HG02852 (cell line): ENCODE results near the gene ECM1.

Source experiments
- ATAC-seq: cut with Tn5 transposase; IDR thresholded peaks from one replicate; pipeline ENCODE4 v1.9.1; 2021; ENCODE audit warnings: mild to moderate bottlenecking, moderate library complexity; ENCODE audit not compliant: unreplicated experiment

The ECM1 gene

GRCh38 chr1:150507912-150508864 is at the start of gene ECM1:
TSS of gene ECM1 (plus strand) at chr1:150508109. CDS start at chr1:150508210, 101 bp downstream.
- no peak for ATAC-seq

DNA sequence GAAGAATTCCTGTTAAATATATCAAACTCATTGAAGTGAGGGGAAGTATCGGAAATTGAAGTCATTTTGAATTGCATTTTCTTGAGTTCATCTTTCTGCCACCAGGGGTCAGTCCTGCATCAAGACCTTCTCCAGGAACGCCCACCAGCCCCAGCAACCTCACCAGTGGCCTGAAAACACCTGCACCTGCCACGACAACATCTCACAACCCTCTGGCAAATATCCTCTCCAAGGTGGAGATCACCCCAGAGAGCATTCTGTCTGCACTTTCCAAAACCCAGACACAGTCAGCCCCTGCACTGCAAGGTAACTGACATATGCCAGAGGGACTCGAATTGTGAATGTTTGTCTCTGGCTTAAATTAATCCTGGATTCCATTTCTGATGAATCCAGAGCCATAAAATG is 43.5 kb upstream of the ECM1 start:
- ATAC-seq, result no peak

- ATAC-seq, result no peak
Observed at GRCh38 chr1:150466964-150467363, 40.9 kb upstream of the ECM1 start.

GRCh38 chr1:150469291-150469690 is 38.6 kb upstream of the ECM1 start:
- ATAC-seq, result no peak

GRCh38 chr1:150472601-150473200 is 35.2 kb upstream of the ECM1 start:
- no peak for ATAC-seq

DNA sequence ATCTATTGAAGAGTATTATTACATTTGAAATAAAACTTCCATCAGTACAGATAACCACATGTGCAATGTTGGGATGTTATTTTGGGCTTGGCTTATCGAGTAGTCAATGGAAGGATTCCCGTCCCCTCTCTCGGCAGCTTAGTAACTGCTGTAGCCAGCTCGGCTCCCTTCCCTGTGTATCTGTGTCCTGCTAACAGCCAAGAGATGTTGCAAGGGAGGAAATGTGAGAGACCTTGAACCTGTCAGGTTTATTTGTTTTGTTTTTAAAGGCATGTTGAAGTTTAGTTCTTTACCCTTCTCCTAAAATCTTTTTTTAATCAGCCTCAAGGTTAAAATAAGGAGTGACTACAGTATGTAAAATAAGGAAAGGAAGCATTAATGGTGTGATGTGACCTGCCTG is 34.2 kb upstream of the ECM1 start:
- ATAC-seq, result no peak

- ATAC-seq, result no peak
Observed at GRCh38 chr1:150474869-150475268, 33.0 kb upstream of the ECM1 start.

DNA sequence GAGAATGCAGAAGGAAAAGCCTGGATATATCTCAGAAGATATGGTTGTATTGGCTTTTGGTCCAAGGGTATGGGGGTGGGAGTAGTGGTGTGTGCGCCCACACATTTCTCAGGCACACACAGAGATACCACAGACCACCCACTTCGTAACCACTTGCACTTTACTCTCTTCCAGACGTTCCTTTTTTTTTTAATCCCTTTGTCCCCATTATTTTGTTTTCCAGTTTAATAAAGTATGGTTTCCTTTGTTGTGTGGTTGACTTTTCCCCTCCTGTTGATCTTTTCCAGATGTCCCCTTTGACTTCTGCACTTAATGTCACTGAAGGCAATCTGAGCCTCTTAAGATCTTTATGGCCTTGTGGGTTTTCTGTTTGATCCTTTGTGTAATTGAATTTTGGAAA is 31.2 kb upstream of the ECM1 start:
- ATAC-seq, result no peak

GRCh38 chr1:150477320-150477719 is 30.6 kb upstream of the ECM1 start:
- no peak for ATAC-seq

DNA sequence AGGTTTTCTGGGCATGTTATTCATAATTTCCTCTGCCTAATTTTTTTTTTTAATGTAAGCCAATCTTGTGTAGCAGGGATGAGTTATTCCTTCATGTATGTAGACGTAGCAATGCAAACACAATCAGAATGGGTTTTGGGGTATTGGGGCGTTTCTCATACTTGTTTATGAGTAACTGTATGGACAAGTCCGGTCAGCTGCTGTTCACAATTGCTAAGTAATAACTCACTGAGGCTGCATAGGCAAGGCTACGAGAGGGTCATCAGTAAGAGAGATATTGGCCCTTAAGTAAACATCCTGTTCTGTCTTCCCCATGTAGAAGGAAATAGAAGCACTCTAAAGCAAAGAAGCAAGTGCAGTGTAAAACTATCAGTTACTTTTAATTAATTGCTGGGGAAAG is 30.2 kb upstream of the ECM1 start:
- no peak for ATAC-seq

DNA sequence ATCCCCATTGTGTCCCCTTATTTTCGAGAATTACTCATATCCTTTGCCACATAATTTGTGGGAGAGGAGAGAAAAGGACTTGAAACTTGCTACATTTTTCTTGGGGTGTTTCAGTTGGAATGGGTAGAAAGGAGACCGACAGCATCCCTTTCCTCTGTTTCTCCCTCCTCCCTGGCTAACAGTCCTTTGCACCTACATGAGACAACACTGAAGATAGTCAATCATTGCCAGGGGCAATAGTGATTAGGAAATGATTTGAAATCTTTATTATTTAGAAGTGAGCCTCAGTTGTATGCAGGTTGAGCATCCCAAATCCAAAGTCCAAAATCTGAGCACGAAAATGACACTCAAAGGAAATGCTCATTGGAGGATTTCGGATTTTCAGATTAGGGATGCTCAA is 28.5 kb upstream of the ECM1 start:
- ATAC-seq, result no peak

DNA sequence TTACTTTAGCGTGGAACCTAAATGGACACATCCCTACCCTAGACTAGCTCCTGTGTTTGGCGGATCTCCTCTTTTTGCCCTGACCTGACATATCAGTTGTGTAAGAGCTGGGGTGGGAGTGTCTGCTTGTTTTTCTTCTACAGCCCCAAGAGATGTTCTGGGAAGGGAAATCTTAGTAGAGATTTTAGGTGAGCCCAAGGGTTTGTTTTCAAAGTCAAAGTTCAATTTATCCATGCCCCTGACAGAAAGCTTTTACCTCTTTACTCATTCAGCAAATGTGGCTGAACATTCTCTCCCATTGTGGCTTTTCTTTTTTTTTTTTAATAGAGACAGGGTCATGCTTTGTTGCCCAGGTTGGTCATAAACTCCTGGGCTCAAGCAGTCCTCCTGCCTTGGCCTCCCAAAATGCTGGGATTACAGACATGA is 28.0 kb upstream of the ECM1 start:
- no peak for ATAC-seq

DNA sequence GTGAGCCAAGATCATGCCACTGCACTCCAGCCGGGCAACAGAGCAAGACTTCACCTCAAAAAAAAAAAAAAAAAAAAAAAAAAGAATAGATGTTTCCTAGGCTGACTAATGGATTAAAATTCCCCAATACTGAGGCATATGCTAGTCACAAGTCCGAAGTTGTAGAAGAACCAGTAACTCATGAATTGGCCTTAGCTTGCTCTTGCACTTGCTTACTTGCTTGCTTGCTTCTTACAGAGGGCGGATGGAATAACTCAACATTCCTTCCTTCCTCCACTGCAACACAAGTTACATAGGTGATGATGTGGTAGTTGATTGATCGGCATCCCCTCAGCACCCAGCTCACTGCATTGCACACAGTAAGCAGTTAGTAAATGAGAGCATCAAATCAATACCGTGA is 23.5 kb upstream of the ECM1 start:
- no peak for ATAC-seq

- no peak for ATAC-seq
Observed at GRCh38 chr1:150484861-150485260, 23.0 kb upstream of the ECM1 start.

GRCh38 chr1:150486966-150487762 is 20.7 kb upstream of the ECM1 start, which contains the start of gene TARS2:
TSS of gene TARS2 (plus strand) at chr1:150487419. CDS start at chr1:150487451, 32 bp downstream.
- ATAC-seq, result peak; percentile 100

GRCh38 chr1:150487763-150488115 is 20.2 kb upstream of the ECM1 start:
- ATAC-seq, result no peak

- ATAC-seq, result no peak
Observed at GRCh38 chr1:150493175-150493574, 14.7 kb upstream of the ECM1 start.

- ATAC-seq, result no peak
Observed at GRCh38 chr1:150498342-150498741, 9.6 kb upstream of the ECM1 start.

DNA sequence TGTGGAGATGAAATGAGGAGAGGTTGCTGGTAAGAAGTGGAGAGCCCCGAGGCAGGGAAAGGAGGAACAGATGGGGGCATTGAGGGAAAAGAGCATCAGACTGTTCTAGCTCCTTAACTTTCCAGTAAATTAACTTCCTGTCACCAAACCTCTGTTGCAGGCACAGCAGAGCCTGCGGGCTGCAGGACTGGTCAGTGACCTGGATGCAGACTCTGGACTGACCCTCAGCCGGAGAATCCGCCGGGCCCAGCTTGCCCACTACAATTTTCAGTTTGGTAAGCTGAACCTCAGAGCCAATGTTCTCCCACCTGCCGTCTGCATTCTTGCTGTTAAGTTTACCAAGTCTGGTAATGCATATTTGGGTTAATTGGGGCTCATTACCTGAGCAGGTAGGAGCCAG is 2.5 kb upstream of the ECM1 start:
- no peak for ATAC-seq

DNA sequence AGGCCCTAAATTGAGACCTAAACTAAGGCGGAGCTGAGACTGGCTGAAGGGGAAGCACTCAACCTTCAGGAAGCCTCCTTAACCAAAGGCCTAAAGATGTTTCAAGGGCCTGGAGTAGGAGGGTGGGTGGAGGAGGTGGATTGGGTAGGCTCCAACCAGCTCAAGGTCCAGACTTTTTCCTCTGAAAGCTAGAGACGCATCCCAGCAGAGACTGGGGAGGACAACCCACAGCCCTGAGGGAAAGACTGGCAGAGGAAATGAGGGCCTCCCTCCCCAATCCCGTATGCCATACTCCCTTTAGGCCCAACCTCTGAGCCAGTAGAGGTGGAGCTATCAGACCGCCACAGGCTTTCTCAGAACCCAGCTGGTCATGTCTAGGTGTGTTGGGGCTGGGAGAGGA is 1.1 kb downstream of the ECM1 start:
- no peak for ATAC-seq

- no peak for ATAC-seq
Observed at GRCh38 chr1:150511551-150511950, 3.6 kb downstream of the ECM1 start.
